K562 (cell line): ENCODE measurements around the gene TM2D3.

Source experiments
- CTCF ChIP-seq, 3 experiments: IDR thresholded peaks in 2 of 3; conservative IDR thresholded peaks in 1 of 3; 2 replicates each; pipeline ENCODE4 v1.5.1; 2011 to 2012; ENCODE audit warnings: low read length in 3 of 3, mild to moderate bottlenecking in 3 of 3, control low read depth in 2 of 3, improper control_type of control experiment in 1 of 3, inconsistent platforms in 1 of 3, low read depth in 1 of 3, mixed read lengths in 1 of 3, moderate library complexity in 1 of 3; ENCODE audit not compliant: insufficient read depth in 2 of 3
- FOS ChIP-seq: IDR thresholded peaks from 3 replicates; pipeline ENCODE4 v1.6.1; 2011; ENCODE audit not compliant: insufficient read length; ENCODE audit errors: extremely low read depth
- FOSL1 ChIP-seq: fragments of 200-800 bp; sonication (Bioruptor generic); conservative IDR thresholded peaks from 2 replicates; pipeline ENCODE4 v1.6.1; 2016; ENCODE audit warnings: missing genetic modification characterization, missing compliant biosample characterization
- FOXA1 ChIP-seq: fragments of 450-650 bp; IDR thresholded peaks from 2 replicates; pipeline ENCODE4 v1.6.1; 2016; ENCODE audit warnings: mild to moderate bottlenecking, borderline replicate concordance
- FOXJ3 ChIP-seq: sonication (generic); formaldehyde crosslinking; IDR thresholded peaks from 2 replicates; pipeline ENCODE4 v1.4.0; 2020; ENCODE audit warnings: mild to moderate bottlenecking, missing genetic modification reagents
- JUN ChIP-seq, 2 experiments: sonication (generic) in 1 of 2; formaldehyde crosslinking in 1 of 2; IDR thresholded peaks; 2 replicates each; pipeline versions ENCODE4 v1.6.1 to v1.8.0; 2012 to 2022; ENCODE audit warnings: borderline replicate concordance in 2 of 2, mild to moderate bottlenecking in 2 of 2, improper control_type of control experiment in 1 of 2, low read depth in 1 of 2, low read length in 1 of 2, missing genetic modification reagents in 1 of 2
- MYNN ChIP-seq, 2 experiments: sonication (generic); formaldehyde crosslinking in 1 of 2; IDR thresholded peaks; 2 replicates each; pipeline versions ENCODE4 v1.5.0 to v1.6.1; 2016 to 2020; ENCODE audit warnings: antibody characterized with exemption in 1 of 2, missing genetic modification reagents in 1 of 2
- NR4A1 ChIP-seq, 2 experiments: fragments of 250-450 bp in 1 of 2; fragments of 450-650 bp in 1 of 2; sonication (Bioruptor Pico) in 1 of 2; IDR thresholded peaks; 2 replicates each; pipeline versions ENCODE4 v1.4.0 to v1.6.1; 2016 to 2020; ENCODE audit warnings: mild to moderate bottlenecking in 2 of 2, missing compliant biosample characterization in 1 of 2, missing genetic modification characterization in 1 of 2, moderate library complexity in 1 of 2
- USF2 ChIP-seq: sonication (generic); formaldehyde crosslinking; IDR thresholded peaks from 2 replicates; pipeline ENCODE4 v1.5.0; 2020; ENCODE audit warnings: missing genetic modification reagents

DNA sequence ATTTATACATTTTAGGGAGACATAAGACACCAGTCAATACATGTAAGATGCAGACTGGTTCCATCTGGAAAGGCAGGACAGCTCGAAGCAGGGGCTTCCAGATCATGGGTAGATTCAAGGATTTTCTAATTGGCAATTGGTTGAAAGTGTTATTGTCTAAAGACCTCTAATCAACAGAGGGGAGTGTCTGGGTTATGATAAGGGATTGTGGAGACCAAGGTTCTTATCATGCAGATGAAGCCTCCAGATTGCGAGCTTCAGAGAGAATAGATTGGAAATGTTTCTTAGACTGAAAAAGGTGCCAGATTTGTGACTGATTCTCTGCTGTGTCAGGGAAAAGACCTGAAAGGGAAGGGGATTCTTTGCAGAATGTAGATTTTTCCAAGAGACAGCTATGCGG, 15.1 kb downstream of the TM2D3 start:
- TF ChIP-seq MYNN (IDR thresholded peaks at IDR 0.05) (no peak), MYNN (CRISPR knock-in tag; IDR thresholded peaks at IDR 0.05) (no peak), FOS (no peak), JUN (IDR thresholded peaks at IDR 0.05; ENCODE audit: borderline replicate concordance, low read depth, low read length) (no peak), JUN (CRISPR knock-in tag; IDR thresholded peaks at IDR 0.05; ENCODE audit: borderline replicate concordance) (no peak), CTCF (IDR thresholded peaks at IDR 0.05 in 2 of 3, conservative IDR thresholded peaks at IDR 0.05 in 1 of 3; ENCODE audit: insufficient read depth in 2 of 3, low read depth in 1 of 3, low read length in 3 of 3) (no peak), FOSL1 (no peak), NR4A1 (CRISPR knock-in tag; IDR thresholded peaks at IDR 0.05) (no peak), NR4A1 (tag; IDR thresholded peaks at IDR 0.05) (no peak), FOXJ3 (CRISPR knock-in tag) (no peak), USF2 (no peak), FOXA1 (no peak)
